CD4-positive, alpha-beta T cell treated with Interferon gamma for 1 hour (primary cell): ENCODE measurements around the gene CEP128.
A peak's percentile ranks its signal among the peaks of the same experiment; 100 is the strongest.
"Not testable (repeated sequence)": the region's sequence is repeated elsewhere in the genome, so short reads cannot be mapped to it uniquely, and the experiment has no call there.

Experiments
- DNase-seq: peaks from one replicate; pipeline ENCODE4 v3.0.0-alpha.2; 2020

CEP128 gene

DNA sequence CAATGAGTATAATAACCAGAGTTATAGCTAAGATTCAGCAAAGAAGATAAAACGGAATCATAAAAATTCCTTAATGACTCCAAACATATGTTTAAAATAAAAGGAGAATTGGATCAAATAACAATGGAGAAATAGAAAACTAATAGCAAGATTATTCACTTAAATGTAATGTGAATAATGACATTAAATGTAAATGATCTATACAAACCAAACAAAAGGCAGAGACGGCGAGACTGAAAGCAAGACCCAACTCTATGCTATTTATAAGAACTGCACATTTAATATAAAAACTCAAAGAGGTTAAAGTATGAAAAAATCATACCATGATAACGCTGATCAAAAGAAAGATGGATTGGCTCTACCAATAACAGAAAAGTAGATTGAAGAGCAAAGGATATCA lies 10.0 kb upstream of the CEP128 start:
- no peak for DNase-seq

GRCh38 chr14:80948291-80948690 lies 6.8 kb upstream of the CEP128 start:
- no peak for DNase-seq

DNA sequence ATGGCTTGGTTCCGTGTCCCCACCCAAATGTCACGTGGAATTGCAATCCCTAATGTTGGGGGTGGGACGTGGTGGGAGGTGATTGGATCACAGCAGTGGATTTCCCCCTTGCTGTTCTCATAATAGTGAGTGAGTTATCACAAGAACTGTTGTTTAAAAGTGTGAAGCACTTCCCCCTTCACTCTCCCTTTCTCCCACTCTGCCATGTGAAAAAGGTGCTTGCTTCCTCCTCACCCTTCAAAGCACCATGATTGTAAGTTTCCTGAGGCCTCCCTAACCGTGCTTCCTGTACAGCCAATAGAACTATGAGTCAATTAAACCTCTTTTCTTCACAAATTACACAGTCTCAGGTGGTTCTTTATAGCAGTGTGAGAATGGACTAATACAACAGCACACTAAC lies 5.3 kb upstream of the CEP128 start:
- no peak for DNase-seq

GRCh38 chr14:80946187-80946586 lies 4.6 kb upstream of the CEP128 start:
- no peak for DNase-seq

- DNase-seq: no peak
These were observed 3.5 kb upstream of the CEP128 start for GRCh38 chr14:80944861-80945617.

GRCh38 chr14:80942191-80942600 lies 658 bp upstream of the CEP128 start:
- no peak for DNase-seq

- no peak for DNase-seq
These were observed 1.4 kb downstream of the CEP128 start for GRCh38 chr14:80940146-80940545.

GRCh38 chr14:80933686-80934085 lies 7.9 kb downstream of the CEP128 start:
- no peak for DNase-seq

GRCh38 chr14:80933282-80933681 lies 8.3 kb downstream of the CEP128 start:
- no peak for DNase-seq

DNA sequence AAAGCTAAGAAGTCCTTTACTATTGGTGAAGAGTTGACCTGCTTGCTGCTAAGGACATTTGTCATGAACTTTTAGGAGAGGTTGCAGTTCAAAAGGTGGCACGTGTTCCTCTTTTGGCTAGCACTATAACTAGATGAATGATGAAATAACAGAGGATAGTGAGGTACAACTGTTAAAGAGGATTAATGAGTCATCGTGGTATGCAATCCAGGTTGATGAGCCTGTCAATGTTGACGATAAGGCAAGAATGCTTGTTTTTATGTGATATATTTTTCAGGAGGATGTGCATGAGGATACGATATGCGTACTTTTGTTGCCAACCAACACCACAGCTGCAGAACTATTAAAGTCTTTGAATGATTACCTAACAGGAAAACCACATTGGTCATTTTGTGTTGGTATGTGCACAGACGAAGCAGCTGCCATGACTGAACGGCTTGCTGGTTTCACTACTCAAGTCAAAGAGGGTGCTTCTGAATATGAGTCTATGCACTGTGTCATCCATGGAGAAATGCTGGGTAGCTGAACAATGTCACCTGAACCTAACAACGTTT lies 10.6 kb downstream of the CEP128 start:
- DNase-seq: peak; percentile 45

- DNase-seq: no peak
These were observed 11.4 kb downstream of the CEP128 start for GRCh38 chr14:80930095-80930494.

- no peak for DNase-seq
These were observed 14.2 kb downstream of the CEP128 start for GRCh38 chr14:80927083-80927989.

DNA sequence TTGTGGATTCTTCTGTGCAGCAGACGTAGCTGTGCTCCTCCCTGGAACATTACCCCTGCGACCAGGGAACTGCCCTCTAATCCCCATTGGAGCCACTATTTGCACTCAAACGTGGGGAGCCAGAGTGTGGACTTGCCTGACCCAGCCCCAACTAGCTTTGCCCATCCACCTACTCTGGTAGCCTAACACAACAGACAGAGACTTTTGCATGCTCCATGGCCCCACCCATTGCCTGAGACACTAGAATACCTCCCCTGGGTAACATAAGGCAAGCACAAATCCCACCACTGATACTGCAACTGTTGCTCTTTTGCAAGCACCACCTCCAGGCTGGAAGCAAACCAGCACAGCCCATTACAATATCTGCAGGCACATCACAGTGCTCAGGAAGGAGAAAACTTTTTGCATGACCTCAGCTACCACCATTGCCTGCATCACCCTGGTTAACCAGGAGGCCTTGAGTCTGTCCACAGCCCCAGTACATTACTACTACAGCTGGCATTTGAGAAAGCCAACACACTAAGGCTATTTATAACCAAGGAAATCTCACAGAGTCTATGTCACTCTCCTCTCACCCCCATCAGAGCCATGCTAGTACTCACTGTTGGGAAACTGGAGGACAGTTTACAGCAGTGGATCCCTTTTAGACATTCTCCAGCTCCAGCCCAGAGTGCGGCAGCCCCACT lies 15.0 kb downstream of the CEP128 start:
- DNase-seq: no peak

- no peak for DNase-seq
These were observed 17.0 kb downstream of the CEP128 start for GRCh38 chr14:80924365-80925103.

DNA sequence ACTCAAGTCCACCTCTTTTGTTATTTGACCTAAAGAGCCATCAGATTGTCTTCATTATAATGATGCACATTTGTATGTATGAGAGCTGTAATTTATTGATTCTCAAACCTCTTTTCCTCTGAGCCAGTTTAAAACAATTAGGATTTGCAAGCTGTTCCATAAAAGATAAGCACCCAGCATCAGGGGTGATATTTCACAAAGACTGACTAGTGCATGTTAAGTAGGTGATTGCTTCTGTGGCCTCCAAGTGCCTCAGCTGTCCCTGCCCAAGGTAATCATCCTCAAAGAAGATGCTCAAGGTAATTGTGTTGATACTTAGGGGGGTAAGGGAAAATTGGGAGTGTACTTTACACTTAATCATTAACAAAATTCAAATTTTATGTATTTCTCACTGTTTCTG lies 18.2 kb downstream of the CEP128 start:
- DNase-seq: no peak

DNA sequence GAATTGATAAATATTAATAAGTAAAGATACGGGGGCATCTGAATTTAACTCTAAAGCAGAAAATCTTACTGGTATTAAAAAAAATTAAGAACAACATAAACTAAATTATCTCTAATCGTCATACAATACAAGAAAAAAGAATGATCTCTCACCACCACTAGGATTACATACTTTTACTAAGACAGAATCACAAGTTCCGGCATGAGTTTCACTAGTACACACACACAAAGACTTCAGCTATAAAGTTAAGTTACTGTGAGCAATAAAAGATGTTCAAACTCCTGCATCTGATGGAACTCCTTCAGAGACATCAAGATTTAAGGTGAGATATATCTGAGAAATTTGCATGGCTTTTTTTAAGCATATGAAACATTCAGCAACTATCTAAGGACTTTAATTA lies 21.9 kb downstream of the CEP128 start:
- no peak for DNase-seq

DNA sequence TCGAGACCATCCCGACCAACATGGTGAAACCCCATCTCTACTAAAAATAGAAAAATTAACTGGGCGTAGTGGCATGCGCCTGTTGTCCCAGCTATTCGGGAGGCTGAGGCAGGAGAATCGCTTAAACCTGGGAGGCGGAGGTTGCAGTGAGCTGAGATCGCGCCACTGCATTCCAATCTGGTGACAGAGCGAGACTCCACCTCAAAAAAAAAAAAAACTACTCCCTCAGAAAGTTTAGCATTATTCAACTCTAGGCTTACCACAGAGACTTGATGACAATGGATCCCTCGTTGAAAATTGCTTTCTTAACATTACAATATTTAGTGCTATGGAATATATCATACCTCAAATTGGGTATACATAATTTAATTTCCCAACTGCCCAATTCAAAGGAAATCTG lies 29.5 kb downstream of the CEP128 start:
- not testable (repeated sequence) for DNase-seq

GRCh38 chr14:80906946-80907345 lies 34.6 kb downstream of the CEP128 start:
- DNase-seq: no peak

- no peak for DNase-seq
These were observed 35.2 kb downstream of the CEP128 start for GRCh38 chr14:80906336-80906735.

DNA sequence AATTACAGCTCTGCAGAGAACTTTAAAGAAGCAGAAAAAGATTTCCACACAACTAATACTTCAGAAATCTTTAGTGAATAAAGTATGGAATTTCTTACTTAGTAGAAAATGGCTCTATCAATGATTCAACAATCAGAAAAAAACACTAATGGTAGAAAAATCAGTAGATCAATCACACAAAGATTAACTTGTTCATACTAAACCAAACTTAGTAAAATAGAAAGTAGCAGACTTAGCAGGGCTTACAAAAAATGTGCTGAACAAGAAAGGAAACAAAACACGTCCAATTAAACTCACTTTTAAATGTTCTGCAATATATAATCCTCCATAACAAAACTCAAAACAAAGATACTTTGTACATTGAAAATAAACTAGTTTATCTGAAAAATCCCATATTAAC lies 38.9 kb downstream of the CEP128 start:
- DNase-seq: no peak

DNA sequence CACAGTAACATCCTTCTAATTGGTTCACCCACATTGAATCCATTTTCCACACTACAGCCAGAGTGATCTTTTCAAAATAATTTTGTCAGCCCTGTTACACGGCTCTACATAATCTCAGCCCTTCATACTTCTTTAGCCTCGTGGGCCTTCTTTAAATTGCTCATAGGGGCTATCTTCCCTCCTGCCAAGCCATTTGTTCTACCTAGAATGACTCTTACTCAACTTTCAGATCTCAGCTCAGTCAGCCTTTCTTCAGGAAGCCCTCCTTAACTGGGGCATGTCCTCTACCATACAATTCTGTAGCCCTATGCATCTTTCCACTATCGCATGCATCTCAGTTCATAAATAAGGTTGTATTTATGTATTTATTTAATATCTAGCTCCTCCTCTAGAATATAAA lies 39.7 kb downstream of the CEP128 start:
- DNase-seq: no peak

- no peak for DNase-seq
These were observed 40.3 kb downstream of the CEP128 start for GRCh38 chr14:80901260-80901659.

- DNase-seq: no peak
These were observed 68.9 kb downstream of the CEP128 start for GRCh38 chr14:80872645-80873044.
